ENCODE data around the gene GMCL1.
"Not testable (repeated sequence)": the region's sequence is repeated elsewhere in the genome, so short reads cannot be mapped to it uniquely, and the experiment has no call there.

Gene GMCL1

DNA sequence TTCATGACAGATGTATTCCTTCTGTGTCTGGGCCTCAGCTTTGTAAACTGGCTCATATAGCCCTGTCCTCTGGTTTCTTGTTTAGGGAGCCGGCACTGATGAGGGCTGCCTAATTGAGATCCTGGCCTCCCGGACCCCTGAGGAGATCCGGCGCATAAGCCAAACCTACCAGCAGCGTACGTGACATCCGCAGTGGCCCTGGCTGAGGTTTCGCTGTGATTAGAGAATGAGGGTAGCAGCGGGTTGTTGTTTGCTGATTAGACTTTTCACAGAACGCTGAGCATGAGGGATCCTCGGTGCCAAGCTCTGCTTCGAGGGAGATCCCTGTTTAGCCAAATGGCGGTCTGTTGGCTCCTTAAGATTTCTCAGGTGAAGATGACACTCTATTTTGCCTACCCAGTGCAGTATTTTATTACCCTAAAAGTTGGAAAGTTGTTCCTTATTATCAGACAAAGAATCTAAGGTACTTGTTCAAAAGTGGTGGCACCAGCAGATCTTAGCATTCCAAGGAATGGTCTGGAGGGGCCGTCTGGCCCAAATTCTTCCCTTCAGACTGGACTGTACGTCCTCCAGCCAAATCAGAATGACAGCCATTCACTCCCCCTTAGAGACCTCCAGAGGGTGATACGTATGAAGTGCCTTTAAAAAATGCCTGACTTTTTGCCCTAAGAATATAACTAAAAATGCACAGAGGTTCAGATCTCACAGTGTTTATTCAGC lies 21.5 kb upstream of the GMCL1 start:
- DNase-seq (ENCODE audit: low read depth): no peak

DNA sequence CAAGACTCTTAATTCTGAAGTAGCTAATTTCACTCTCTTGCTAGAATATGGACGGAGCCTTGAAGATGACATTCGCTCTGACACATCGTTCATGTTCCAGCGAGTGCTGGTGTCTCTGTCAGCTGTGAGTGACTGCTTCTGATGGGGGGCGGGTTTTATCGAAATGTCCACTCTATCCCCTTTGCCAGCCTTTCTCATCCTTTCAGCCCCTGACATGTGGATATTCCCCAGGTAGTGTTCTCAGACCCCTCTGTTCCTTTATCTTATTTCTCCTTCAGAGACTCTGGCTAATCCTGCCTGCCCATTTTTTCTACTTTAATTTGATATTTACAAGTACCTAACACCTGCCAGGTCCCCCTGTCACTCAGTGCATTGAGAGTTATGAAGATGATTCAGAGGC lies 18.9 kb upstream of the GMCL1 start:
- no peak for DNase-seq (ENCODE audit: low read depth)

DNA sequence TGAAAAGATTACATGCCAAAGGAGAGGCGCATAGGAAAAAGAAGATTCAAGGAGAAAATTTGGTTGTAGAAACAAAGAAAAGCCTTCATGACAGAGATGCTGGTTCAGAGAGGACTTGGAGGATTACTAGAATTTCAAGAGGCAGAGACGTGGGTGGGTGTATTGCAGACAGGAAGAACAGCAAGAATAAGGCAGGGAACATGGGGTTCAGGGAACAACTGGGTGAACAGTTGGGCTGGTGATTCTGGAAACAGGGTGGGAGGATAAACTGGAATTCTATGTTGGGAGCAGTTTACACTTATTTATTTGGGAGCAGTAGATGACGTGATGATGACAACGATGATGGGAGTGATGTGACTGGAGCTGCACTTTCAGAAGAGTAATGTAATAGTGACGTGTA lies 18.4 kb upstream of the GMCL1 start:
- no peak for DNase-seq (ENCODE audit: low read depth)

DNA sequence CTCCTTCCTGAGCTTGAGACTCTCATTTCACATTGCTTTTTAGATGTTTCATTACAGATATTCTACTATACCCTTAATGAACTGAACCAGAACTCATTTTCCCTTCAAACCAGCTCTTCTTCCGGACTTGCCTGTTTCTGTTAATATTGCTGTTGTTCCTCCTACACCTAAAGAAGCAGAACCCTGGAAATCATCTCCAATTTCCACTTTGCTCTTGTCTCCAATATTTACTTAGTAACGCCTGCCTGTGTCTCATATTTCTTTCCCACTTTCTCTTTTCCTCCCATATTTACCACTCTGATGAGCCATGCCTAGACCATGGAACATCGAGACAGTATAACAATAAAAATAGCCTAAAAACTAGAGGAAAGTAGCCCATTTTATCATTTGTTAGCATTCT lies 17.9 kb upstream of the GMCL1 start:
- DNase-seq (ENCODE audit: low read depth): no peak

DNA sequence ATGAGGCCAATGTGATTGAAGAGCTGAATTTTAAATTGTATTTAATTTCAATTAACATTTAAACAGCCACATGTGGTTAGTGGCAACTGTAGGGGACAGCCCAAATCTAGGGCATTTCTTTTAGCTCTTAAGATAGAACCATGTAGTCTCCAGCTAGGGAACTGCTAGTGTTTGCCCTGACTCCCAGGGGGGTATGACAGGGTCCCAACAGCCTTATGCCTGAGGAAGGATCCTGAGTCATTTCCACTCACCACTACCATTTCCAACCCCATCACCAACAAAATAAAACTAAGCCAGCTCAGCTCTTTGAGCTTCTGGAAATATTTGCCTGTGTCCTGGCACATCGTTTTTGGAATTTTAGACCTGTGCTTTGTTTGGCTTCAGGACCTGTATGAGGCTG lies 13.7 kb upstream of the GMCL1 start:
- no peak for DNase-seq (ENCODE audit: low read depth)

DNA sequence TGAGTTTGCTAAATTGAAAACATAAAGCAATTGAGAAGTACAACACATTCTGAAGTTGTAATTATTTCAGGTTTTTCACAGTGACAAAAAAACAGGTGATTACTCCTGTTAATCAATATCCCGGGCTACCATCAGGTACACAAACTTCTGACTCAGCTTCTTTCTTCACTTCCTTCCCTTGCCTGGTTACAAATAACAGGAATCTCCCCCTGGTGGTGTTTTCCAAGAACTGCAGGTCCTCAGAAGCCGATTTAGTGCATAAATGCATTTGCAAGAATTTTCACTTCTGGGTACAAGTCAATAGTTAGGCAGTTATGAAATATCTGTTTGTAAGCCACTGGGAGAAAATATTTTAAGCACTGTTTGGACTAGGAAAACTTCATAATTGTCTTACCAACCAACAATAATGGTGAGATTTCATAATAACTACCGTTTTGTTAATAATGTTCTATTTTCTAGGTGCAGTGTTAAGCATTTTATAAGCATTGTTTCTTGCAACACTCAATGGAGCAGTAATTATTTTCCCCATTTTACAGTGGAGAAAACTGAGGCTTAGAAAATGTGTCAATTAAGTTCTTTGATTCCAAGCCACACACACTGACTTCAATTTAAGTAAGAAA lies 12.4 kb upstream of the GMCL1 start:
- peak; percentile 66 for DNase-seq (ENCODE audit: low read depth)

DNA sequence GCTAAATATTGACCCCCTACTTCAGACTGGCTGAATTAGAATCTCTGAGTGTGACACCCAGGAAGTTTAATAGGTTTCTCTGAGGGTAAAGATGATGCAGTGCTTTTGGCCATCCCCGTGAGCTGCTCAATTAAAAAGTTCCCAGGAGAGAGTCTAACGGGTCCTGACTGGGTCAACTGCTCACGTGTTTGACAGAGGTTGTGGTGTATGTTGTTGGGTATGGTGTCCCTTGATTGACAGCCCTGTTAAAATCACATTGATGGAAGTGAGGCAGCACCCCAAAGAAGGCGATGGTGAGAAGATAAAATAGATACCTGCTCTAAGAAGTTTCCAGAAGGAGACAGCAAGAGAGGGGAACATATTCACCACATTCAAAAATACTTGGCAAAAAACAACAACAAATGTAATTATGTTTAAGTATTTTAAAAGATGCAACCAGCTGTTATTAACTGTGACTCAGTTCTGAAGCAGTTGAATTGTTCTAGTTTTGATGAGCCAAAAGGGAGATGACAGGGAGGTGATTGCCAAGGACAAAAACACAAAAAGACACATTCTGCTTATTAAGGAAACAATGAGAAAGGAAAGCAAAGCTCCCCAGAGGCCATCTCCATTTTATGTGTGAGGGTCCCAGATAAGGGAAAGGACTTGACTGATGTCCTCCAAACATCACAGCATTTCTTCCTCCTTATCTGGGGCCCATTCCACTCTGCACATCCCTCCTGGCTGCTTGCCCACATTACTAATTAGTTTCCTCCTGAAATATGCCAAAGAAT lies 11.5 kb upstream of the GMCL1 start:
- DNase-seq (ENCODE audit: low read depth): no peak

DNA sequence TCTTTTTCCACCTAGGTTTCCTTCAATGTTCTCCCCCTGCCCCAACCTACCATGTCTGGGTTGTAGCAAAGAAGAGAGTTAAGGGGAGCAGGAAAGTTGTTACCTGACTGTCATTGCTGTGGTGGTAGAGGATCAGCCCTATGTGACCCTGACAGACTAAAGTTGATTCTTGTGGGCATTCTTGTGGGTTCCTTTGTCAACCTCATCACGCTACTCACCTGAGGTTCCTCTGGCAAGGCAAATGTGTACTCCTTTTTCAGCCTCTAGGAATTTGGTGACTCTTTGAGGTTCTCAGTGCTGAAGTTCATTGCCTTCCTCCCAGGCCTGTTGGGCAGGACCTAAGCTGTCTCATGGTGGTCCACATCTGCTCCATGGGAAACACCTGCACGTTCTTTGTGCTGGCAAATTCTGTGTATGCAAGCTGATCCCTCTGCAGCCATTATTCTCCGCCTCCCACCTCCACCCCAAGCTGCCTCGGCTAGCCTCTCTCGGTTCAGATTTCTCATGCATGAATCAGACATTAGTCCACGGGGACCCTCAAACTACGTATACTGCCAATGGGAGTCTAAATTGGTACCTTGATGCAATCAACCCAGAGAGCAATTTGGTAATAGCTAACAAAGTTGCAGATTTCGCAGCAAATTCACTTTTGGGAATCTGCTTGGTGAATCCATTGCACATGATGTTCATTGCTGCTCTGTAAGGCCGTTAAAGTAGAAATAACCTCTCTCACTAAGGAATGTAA lies 1.5 kb upstream of the GMCL1 start:
- DNase-seq (ENCODE audit: low read depth): peak; percentile 6

DNA sequence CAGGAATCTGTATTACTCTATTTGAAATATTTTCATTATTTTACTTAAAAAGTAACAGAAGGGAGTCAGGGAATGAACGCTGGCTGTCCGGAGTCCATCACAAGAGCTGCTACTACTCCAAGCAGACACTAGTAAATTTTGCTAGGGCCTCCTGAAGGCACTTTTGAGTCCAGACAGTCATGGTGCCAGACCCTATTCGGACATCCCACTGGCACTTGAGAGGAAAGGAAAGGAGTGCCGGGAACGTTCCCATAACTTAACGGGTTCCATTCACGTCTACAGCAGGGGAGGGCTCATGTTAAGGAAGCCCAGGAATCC lies 563 bp upstream of the GMCL1 start:
- peak; percentile 3 for DNase-seq (ENCODE audit: low read depth)

DNA sequence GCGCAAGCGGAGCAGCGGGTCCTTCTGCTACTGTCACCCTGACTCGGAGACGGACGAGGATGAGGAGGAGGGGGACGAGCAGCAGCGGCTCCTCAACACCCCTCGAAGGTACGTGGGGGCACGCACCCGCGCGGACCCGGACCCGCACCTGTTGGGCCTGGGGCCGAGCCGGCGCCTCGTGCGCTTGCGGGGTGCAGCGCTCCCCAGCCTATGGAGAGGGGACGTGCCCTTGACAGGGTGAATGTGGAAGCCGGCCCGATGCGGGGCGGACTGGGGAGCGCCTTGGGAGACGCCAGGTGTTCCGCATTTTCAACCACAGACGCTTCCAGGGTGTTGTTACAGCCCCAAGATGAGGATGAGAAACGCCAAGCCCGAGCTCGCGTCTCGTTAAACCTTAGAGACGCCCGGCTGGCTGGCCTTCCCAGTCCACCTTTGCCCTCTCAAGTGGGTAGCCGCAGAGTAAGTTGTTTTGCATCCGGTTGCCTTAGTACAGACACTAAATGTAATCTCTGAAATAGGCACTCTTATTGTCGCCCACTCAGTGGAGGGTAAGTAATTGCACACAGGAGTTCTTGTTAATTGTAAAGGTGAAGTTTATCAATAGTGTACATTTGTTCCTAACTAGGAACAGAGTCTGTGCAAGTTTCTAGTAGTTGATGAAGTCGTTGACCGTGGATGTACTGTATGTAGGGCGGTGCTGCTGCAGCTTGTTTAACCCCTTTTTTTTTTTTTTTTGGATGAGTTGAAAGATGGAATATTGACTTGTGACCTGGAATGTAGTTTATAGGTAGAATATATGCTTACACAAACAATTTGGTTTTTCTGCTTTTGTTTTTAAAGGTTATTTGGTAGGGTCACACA lies 815 bp downstream of the GMCL1 start:
- no peak for DNase-seq (ENCODE audit: low read depth)

DNA sequence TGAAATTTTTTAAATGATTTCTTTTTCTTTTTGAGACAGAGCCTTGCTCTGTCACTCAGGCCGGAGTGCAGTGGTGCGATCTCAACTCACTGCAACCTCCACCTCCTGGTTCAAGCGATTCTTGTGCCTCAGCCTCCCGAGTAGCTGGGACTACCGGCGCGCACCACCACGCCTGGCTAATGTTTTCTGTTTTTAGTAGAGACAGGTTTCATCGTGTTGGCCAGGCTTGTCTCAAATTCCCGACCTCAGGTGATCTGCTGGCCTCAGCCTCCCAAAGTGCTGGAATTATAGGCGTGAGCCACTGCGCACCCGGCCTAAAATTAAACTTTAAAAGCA lies 1.4 kb downstream of the GMCL1 start:
- not testable (repeated sequence) for DNase-seq (ENCODE audit: low read depth)

DNA sequence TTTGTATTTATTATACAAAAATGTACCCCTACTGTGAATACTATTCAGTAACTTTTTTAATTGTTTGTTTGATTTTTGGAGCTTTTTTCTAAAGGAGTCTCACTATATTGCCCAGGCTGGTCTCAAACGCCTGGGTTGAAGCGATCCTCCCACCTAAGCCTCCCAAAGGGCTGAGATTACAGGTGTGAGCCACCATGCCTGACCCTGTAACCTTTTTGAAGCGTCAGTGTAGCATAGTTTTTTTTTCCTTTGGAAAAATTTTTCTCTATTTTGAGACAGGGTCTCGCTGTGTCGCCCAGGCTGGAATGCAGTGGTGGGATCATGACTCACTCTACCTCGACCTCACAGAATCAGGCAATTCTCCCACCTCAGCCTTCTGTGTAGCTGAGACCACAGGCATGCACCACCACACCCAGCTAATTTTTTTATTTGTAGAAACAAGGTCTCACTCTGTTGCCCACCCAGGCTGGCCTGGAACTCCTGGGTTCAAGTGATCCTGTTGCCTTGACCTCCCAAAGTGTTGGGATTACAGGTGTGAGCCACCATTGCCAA lies 2.0 kb downstream of the GMCL1 start:
- no peak for DNase-seq (ENCODE audit: low read depth)

DNA sequence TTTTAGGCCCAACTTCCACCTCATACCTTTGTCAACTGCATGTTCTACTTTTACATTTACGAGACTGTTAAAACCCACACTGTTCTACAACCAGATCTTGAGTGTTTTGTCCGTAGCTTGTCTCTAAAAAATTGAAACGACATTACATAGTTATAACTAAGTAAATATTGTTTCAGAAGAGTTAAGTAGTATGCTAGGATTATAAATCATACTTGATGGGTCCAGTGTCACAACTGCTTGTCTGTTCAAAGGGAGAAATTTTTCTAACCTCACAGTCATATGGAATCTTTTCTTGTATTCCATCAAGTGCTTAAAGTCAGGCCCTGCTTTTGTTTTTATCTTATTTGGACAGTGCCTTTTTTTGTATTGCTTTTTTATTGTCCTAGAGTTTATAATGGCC lies 4.3 kb downstream of the GMCL1 start:
- DNase-seq (ENCODE audit: low read depth): no peak

DNA sequence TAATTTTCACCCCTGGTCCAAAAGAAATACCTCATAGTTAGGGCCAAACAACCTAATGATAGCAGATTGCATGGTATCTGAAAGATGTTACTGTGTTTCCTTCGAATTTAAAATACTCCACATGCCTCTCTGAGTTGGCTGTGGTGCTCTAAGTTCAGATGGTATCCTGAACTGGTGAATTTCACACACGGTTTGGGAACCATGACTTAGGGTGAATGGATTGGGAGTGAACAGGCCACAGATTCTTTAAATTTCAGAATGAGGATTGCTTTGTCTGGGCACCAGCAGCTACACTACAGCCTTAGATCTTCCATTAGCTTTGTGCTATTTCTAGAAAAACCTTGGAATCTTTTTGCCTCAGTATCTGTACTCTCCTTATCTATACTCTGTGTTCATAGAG lies 6.2 kb downstream of the GMCL1 start:
- no peak for DNase-seq (ENCODE audit: low read depth)

DNA sequence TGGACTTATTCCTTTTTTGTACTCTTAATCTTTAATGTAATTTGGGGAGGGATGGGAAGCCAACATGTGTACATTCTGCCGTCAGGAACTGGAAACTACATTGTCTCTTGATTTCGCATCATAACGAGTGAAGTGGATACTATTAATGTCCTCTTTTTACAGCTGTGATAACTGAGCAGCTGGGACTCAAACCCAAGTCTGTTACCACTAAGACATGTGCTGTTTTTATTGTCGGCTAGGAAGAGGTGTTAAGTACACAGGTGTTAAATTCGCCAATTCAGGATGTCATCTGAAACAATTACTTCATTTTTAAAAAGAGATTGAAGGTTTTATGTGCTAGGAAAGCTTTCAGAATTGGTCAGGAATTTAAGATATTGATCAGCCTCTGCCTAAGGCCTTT lies 6.9 kb downstream of the GMCL1 start:
- no peak for DNase-seq (ENCODE audit: low read depth)

DNA sequence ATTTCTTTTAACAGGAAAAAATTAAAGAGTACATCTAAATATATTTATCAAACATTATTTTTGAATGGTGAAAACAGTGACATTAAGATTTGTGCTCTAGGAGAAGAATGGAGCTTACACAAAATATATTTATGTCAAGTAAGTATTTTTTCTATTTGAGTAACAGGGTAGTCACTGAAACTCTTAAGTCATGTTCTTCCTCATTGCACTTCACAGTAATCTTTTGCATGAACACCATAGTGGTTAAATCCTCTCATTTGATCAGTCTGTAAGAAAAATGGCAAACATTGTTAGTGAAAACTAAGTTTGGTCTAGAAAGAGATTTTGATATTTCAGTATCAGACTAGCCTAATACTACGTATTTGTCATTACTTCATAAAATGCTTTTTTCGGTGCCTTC lies 8.1 kb downstream of the GMCL1 start:
- DNase-seq (ENCODE audit: low read depth): no peak

DNA sequence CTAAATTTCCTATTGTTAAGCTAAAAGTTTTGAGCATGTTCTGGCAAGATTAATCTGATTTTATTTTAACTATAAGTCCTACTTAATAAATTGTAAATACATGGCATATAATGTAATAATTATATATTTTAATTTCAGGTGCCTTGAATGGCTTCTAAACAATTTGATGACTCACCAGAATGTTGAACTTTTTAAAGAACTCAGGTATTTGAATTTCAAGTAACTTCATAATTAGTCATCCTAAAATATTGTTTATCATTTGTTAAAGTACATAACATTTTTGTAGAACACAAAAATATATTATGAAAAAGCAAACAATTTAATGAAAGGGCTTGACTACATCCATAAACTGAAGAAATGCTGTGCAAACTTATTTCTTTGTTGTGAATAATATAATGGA lies 14.5 kb downstream of the GMCL1 start:
- DNase-seq (ENCODE audit: low read depth): no peak

DNA sequence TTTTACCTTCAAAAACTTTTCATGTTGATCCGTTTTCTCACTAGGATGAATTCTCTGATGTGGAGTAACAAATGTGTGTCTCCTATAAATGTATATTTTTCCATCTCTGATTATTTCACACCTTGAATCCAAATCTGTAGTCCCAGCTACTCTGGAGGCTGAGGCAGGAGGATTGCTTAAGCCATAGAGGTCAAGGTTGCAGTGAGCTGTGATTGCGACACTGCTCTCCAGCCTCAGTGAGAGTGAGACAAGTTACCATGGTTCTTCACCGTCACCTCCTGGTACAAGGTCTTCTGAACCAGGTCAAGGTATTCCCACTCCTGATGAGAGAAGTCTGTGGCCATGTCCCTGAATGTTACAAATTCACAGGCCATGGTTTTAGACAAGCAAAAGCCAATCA lies 15.1 kb downstream of the GMCL1 start:
- no peak for DNase-seq (ENCODE audit: low read depth)

DNA sequence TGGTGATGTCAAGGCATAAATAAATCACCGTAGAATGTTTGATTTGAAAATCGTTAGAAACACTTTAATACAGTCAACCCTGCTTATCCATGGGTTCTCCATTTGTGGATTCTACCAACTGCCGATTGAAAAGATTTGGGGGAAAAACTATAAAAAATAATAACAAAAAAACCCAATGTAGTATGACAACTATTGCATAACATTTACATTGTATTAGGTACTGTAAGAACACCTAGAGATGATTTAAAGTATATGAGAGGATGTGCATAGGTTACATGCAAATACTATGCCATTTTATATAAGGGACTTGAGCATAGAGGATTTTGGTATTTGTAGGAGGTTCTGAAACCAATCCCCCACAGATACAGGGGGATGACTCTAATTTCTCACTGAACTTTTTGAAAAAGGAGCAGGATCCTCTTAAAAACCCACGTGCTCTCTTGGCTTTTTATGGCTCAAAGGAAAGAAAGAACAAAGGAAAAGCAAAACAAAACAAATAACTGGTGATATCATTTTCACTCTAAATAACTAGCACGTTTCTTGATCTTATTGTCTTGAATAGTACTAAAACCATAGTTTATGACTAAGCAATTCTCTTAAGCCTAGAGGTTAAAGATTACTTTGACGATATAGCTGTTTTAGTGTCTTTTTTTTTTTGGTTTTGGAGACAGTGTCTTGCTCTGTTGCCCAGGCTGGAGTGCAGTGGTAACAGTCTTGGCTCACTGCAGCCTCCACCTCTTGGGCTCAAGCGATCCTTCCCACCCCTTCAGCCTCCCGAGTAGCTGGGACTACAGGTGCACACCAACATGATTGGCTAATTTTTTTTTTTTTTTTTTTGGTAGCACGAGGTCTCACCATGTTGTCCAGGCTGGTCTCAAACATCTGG lies 17.0 kb downstream of the GMCL1 start:
- no peak for DNase-seq (ENCODE audit: low read depth)

DNA sequence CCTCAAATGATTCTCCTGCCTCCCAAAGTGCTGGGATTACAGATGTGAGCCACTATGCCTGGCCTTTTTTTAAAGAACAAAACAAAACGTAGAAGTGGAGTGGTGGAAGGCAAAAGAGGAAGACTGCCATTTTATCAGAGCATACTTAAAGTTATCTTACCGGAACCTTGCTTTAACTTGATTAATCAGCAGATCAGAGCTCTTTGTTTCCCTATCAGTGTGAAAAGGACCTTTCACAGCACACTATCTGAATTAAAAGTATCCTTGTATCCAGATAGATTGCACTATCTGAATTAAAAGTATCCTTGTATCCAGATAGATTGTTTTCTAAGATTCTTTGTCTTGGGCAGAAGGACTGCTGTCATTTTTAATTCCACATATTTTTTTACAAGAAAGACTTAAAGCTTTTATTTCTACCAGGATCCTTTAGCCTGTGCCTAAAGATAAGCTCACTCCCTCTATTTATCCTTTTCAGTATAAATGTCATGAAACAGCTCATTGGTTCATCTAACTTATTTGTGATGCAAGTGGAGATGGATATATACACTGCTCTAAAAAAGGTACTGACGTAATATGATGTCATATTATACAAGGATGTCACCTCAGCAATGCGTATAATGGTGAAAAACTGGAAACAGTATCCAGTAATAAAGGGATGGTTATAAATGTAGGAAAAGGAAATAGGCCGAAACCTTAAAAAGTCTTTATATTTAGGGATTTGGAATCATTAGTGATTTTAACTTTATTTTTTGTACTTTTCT lies 17.8 kb downstream of the GMCL1 start:
- DNase-seq (ENCODE audit: low read depth): no peak

All from non-pigmented ciliary epithelial cell (primary cell).